ENCODE data around the gene SLC26A8. TPM values are rescaled to one million over a fixed set of nuclear protein-coding genes. Genes with fewer than 3 reads are reported as not detected.

The SLC26A8 gene
- total and polyA plus RNA-seq, 4 donors = 0.03 to 0.33 (median 0.18) TPM

GRCh38 chr6:36052097-36052496 is 27.7 kb upstream of the SLC26A8 start:
- TF ChIP-seq FOXA1 (IDR thresholded peaks at IDR 0.05) (no peak), RXRA (IDR thresholded peaks at IDR 0.05) (no peak), RAD21 (IDR thresholded peaks at IDR 0.05) (no peak), CTCF (IDR thresholded peaks at IDR 0.05; ENCODE audit: low read depth, low read length, missing input control) (no peak), SP1 (IDR thresholded peaks at IDR 0.05) (no peak), TAF1 (conservative IDR thresholded peaks at IDR 0.05) (no peak), JUND (IDR thresholded peaks at IDR 0.05) (no peak), ATF3 (IDR thresholded peaks at IDR 0.05) (no peak), REST (IDR thresholded peaks at IDR 0.05) (no peak), FOXA2 (IDR thresholded peaks at IDR 0.05) (no peak), HNF4A (conservative IDR thresholded peaks at IDR 0.05) (no peak), ZBTB33 (IDR thresholded peaks at IDR 0.05) (no peak), GABPA (IDR thresholded peaks at IDR 0.05 in 1 of 2, conservative IDR thresholded peaks at IDR 0.05 in 1 of 2) (no peak), YY1 (IDR thresholded peaks at IDR 0.05) (no peak), MAX (IDR thresholded peaks at IDR 0.05) (no peak), HNF4G (IDR thresholded peaks at IDR 0.05) (no peak), NR2F2 (IDR thresholded peaks at IDR 0.05) (no peak), EGR1 (IDR thresholded peaks at IDR 0.05; ENCODE audit: low read depth in 2 of 2) (no peak)
- Histone ChIP-seq H3K36me3 (ENCODE audit: control insufficient read depth in 4 of 4, insufficient read depth in 3 of 4, low read depth in 1 of 4, low read length in 3 of 4) (peaks cover 2 to 10% (median 5%) of the 10 kb centered on the region in 4 donors), H3K27me3 (ENCODE audit: control insufficient read depth in 4 of 4, insufficient read depth in 4 of 4, low read length in 3 of 4) (no peaks in the 10 kb centered on the region), H3K27ac (ENCODE audit: low read depth in 1 of 2, low read length in 2 of 2) (no peak overlapping the region), H3K9ac (ENCODE audit: low read depth in 1 of 2, low read length in 2 of 2) (no peak overlapping the region), H3K9me3 (ENCODE audit: control insufficient read depth in 4 of 4, low read length in 3 of 4) (no peaks in the 10 kb centered on the region), H3K4me1 (ENCODE audit: control insufficient read depth in 4 of 4, insufficient read depth in 4 of 4, low read length in 3 of 4) (peaks cover 0 to 12% (median 3%) of the 10 kb centered on the region in 4 donors), H3K4me3 (ENCODE audit: low read depth in 1 of 3, low read length in 3 of 3) (no peak overlapping the region)
- DNase-seq (ENCODE audit: low spot score) = no peak
- WGBS = 80% methylated on average over 2 of the region's 2 CpGs

Data from liver (tissue), 9 donors.